RWPE1 (cell line): Measurements from ENCODE around the gene ANKS1A.
"Not testable (repeated sequence)": the region's sequence is repeated elsewhere in the genome, so short reads cannot be mapped to it uniquely, and the experiment has no call there.

ENCODE experiments used
- CTCF ChIA-PET: fragments of 350-600 bp; sonication (Branson Sonifier 250); formaldehyde crosslinking; extraction: SDS; loops from one replicate; lab custom pipeline; 2021; lab: Yijun Ruan, JAX
- POLR2A ChIA-PET: fragments of 400-600 bp; formaldehyde crosslinking; extraction: SDS; loops from one replicate; lab custom pipeline; 2020; ENCODE audit warnings: antibody characterized with exemption; ENCODE audit not compliant: low non-redundant PET; lab: Yijun Ruan, JAX
- DNase-seq: peaks from one replicate; pipeline ENCODE4 v3.0.0; 2012; ENCODE audit warnings: low spot score
- H3K27ac ChIP-seq: fragments of 450-650 bp; 2 replicates; pipeline ENCODE4 v1.5.1; 2017
- TF ChIP-seq, protein P1 (sequence below): fragments of 450-650 bp; conservative IDR thresholded peaks from 2 replicates; pipeline ENCODE4 v1.5.1; 2017; ENCODE audit warnings: low read depth, mild to moderate bottlenecking

Gene ANKS1A

DNA sequence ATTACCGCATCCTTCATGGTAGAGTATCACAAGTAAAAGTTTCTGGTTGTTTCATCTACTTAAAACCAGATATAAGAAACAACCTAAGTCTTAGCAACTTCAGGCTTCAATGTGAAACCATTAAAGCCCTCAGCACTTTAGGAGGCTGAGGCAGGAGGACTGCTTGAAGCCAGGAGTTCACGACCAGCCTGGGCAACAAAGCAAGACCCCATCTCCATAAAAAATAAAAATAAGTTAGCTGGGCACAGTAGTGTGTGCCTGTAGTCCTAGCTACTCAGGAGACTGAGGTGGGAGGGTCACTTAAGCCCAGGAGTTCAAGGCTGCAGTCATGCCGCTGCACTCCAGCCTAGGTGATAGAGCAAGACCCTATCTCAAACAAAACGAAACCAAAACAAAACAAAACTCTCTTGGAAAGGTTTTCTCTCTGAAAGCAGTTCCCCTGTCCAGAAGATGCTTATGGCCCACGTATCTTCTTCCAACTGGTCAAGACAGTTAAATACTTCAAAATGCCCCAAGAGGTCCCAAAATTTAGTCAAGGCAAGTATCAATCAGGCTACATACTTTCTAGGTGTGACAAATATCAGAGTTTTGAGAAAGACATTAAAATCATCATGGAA, 11.1 kb upstream of the ANKS1A start:
- POLR2A ChIA-PET: no interaction called here
- H3K27ac ChIP-seq: no peak overlapping the region
- CTCF ChIA-PET: no interaction called here
- TF ChIP-seq, protein P1, sequence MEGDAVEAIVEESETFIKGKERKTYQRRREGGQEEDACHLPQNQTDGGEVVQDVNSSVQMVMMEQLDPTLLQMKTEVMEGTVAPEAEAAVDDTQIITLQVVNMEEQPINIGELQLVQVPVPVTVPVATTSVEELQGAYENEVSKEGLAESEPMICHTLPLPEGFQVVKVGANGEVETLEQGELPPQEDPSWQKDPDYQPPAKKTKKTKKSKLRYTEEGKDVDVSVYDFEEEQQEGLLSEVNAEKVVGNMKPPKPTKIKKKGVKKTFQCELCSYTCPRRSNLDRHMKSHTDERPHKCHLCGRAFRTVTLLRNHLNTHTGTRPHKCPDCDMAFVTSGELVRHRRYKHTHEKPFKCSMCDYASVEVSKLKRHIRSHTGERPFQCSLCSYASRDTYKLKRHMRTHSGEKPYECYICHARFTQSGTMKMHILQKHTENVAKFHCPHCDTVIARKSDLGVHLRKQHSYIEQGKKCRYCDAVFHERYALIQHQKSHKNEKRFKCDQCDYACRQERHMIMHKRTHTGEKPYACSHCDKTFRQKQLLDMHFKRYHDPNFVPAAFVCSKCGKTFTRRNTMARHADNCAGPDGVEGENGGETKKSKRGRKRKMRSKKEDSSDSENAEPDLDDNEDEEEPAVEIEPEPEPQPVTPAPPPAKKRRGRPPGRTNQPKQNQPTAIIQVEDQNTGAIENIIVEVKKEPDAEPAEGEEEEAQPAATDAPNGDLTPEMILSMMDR: no peak
- no peak for DNase-seq

DNA sequence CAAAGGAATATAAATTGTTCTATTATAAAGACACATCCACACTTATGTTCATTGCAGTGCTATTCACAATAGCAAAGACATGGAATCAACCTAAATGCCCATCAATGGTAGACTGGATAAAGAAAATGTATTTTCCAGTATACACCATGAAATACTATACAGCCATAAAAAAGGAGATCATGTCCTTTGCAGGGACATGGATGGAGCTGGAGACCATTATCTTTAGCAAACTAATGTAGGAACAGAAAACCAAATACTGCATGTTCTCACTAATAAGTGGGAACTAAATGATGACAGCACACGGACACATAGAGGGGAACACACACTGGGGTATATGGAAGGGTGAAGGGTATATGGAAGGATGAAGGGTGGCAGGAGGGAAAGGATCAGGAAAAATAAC, 5.0 kb upstream of the ANKS1A start:
- H3K27ac ChIP-seq, POLR2A ChIA-PET, CTCF ChIA-PET, DNase-seq: not testable (repeated sequence)

DNA sequence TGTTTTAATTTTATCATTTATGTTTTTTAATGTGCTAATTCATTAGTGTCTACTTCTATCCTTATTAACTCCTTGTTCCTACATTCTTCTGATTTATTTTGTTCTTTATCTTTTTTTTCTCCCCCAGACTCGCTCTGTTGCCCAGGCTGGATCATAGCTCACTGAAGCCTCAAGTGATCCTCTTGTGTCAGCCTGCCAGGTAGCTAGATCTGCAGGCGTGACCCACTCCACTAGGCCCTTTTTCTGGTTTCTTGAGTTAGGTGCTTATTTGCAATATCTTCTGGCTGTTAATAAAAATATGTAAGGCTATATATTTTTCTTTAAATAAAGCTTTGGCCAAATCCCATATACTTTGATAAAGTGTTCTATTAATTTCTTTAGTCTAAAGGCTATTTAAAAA, 4.1 kb upstream of the ANKS1A start:
- TF ChIP-seq, protein P1: no peak
- DNase-seq: no peak
- no peak overlapping the region for H3K27ac ChIP-seq
- CTCF ChIA-PET: no interaction called here
- POLR2A ChIA-PET: no interaction called here

DNA sequence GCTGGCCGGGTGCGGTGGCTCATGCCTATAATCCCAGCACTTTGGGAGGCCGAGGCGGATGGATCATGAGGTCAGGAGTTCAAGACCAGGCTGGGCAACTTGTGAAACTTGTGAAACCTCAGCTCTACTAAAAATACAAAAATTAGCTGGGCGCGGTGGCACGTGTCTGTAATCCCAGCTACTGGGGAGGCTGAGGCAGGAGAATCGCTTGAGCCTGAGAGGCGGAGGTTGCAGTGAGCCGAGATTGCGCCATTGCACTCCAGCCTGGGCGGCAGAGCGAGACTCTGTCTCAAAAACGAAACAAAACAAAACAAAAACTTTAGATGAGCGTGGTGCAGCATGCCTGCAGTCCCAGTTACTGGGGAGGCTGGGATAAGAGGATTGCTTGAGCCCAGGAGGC, 3.2 kb upstream of the ANKS1A start:
- CTCF ChIA-PET: interaction anchor here (0.7 to 0.8 kb wide), 2 partner anchors 18 to 27 kb away, joined by 3 to 4 read pairs; no protein-coding TSS in a partner anchor
- DNase-seq, POLR2A ChIA-PET: not testable (repeated sequence)
- H3K27ac ChIP-seq: 0 out of 2 replicates have a peak overlapping the region, but pooled peaks have one; percentile 18

DNA sequence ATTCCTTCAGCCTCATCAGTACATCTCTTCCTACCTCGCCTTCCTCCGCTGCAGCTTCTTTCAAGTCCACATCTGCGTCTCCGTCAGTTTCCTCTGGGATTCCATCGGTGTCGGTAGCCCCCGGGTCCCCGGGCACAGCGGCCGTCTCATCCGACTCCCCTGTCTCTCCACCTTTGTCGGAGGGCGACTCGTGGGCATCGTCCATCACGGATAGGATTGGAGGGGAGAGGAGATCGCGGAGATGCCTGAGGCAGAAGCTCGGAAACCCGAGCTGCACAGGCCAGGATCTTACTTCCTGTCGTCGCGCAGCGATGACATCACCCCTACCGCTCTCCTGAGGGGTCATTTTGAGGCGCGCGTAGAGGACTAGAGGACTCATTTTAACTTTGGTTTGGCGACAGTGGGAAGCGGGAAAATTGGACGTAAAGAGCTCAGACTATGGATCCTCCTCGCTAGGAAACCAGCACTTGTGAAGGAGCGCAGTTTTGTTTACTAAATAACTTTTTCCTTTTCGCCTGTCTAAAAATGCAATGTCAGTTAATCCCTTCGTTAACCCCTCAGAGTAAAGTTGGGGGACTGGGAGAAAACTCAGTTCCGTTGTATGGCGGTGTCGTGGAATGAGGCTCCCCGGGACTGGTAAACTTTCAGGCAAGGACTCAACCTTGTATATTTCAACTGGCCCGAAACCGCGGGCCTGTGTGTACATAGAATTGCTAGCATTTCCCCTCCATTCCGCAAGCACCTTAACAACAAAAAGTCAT, 1.1 kb upstream of the ANKS1A start, which contains the start of gene TAF11:
TAF11 (minus strand) TSS at position 290 of the 761 bp plus-strand sequence; CDS start at position 205, 85 bp downstream.
- TF ChIP-seq, protein P1: no peak
- POLR2A ChIA-PET: interaction anchor here (0.5 to 0.8 kb wide), 5 partner anchors 77 to 240 kb away, joined by 3 to 9 read pairs (median 4); partner anchors contain the start of gene SNRPC
- CTCF ChIA-PET: interaction anchor here (0.6 kb wide), 1 partner anchor 472 kb away, joined by 3 read pairs; no protein-coding TSS in a partner anchor
- peak within 1 kb of the TSS; percentile 80 for H3K27ac ChIP-seq
- peak; percentile 84 for DNase-seq

DNA sequence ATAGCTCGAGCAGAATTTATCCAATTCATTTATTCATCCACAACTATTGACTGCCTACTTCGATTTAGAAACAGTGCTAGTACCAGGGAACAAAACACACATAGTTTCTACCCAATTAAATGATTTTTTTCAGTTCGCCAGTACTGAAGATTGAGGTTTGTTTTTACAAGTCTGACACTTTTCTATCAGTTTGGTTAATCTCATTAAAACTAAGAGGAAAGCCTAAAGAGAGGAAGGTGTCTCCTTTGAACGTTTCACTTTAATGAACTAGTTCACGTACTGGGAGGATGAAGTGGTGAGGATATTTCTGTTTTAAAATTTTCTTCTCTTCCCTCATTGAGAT, 570 bp upstream of the ANKS1A start:
- H3K27ac ChIP-seq: peak overlapping the region; percentile 80
- CTCF ChIA-PET: no interaction called here
- TF ChIP-seq, protein P1: no peak
- DNase-seq: no peak
- POLR2A ChIA-PET: interaction anchor here (0.6 to 0.7 kb wide), 2 partner anchors 90 to 131 kb away, joined by 4 read pairs; partner anchors contain the start of gene SNRPC

DNA sequence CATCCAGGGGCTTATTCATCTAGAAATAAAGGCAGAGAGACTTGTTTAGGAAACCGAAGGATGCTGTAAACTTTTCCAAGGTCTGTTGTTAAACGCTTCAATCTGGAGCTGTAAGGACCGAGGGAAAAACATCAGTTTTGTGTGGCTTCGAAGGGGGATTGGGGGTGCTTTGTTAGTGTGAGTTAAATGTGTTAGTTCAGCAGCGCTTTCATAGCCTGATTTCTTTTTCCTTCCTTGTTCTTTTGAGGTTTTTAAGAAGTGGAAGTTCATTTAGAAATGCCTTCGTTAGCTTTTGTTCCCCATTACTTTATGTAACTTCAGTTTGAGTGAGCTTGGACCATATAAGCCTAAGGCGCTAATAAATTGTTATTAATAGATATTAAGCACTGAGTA, 1.5 kb downstream of the ANKS1A start:
- CTCF ChIA-PET: interaction anchor here (0.7 kb wide), 1 partner anchor 154 kb away, joined by 3 read pairs; no protein-coding TSS in a partner anchor
- TF ChIP-seq, protein P1: no peak
- H3K27ac ChIP-seq: no peak overlapping the region
- POLR2A ChIA-PET: no interaction called here
- DNase-seq: no peak
